ENCODE results near the gene NINJ1. TPM values are rescaled to one million over a fixed set of nuclear protein-coding genes. Genes with fewer than 3 reads are reported as not detected.
A peak's percentile ranks its signal among the peaks of the same experiment; 100 is the strongest.

Gene NINJ1
- total RNA-seq, 1 experiment from 2014 or later, result 30.5 TPM

- Histone ChIP-seq H3K79me2 (ENCODE audit: low read length) (no peaks in the 10 kb centered on the region), H3K9me2 (replicated peaks; ENCODE audit: low read length) (no peaks in the 10 kb centered on the region), H3K36me3 (ENCODE audit: low read depth, low read length) (no peaks in the 10 kb centered on the region), H2AFZ (ENCODE audit: low read length) (no peak overlapping the region), H3K27ac (ENCODE audit: low read length) (no peak overlapping the region), H3K9me3 (ENCODE audit: low read length) (no peaks in the 10 kb centered on the region), H3K4me2 (ENCODE audit: low read length) (no peak overlapping the region), H3K4me1 (ENCODE audit: insufficient read depth, low read length) (peaks cover 6% of the 10 kb centered on the region), H3K4me3 (ENCODE audit: low read length) (no peak overlapping the region), H4K20me1 (ENCODE audit: low read length) (no peaks in the 10 kb centered on the region), H3K27me3 (ENCODE audit: low read length) (no peaks in the 10 kb centered on the region), H3K9ac (ENCODE audit: low read length) (no peak overlapping the region), H3F3A (ENCODE audit: low read length, unreplicated experiment) (no peaks in the 10 kb centered on the region)
- intact Hi-C loops (cut with micrococcal nuclease), result no loop called here
- DNase-seq (no peak), ATAC-seq (no peak)
- no TSS peak for BruUV-seq (replicated peaks)
- ChIA-PET POLR2A (ENCODE audit: unreplicated experiment) (no interaction called here), CTCF (no interaction called here)
- TF ChIP-seq EZH2 (IDR thresholded peaks at IDR 0.05; ENCODE audit: low read length, unreplicated experiment) (no peak), EZH2phosphoT487 (IDR thresholded peaks at IDR 0.05; ENCODE audit: borderline replicate concordance, low read length) (no peak), CTCF (conservative IDR thresholded peaks at IDR 0.05; ENCODE audit: low read depth, low read length) (no peak)
Measured at GRCh38 chr9:93155716-93156474, 21.8 kb upstream of the NINJ1 start.

DNA sequence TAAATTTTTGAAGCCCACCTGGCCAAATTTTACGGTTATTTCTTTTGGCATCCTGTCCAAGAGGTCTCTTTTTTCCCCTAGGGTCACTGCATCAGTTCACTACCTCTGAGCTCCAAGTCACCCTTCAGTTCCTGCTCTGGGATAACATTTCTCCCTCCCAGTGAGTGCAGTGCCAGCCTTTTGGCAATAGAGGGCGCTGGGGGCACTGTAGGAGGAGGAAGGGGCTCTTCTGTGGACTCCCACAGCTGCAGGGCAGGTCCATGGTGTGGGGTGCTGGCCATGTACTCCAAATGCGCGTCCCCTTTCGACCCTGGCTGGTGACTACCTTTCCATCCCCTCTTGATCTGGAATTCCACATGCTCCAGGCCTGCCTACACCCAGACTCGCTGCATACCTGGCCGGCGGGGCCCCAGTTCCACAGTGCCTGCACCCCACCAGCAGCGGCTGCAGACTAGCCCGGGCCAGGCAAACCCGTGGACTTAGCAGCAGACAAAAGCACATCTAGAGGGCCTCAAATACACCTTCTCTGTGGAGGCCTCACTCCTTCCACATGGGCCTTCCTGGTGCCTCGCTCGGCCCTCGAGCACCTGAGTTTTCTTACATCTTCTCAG is 20.3 kb upstream of the NINJ1 start:
- intact Hi-C loops (cut with micrococcal nuclease), result no loop called here
- no peaks in the 10 kb centered on the region for H3K9me3 ChIP-seq (ENCODE audit: low read length)
- H2AFZ ChIP-seq (ENCODE audit: low read length), result no peak overlapping the region
- H3K9ac ChIP-seq (ENCODE audit: low read length), result no peak overlapping the region
- no peaks in the 10 kb centered on the region for H4K20me1 ChIP-seq (ENCODE audit: low read length)
- DNase-seq, result peak; percentile 57
- H3K4me1 ChIP-seq (ENCODE audit: insufficient read depth, low read length), result no peaks in the 10 kb centered on the region
- H3K79me2 ChIP-seq (ENCODE audit: low read length), result no peaks in the 10 kb centered on the region
- H3K9me2 ChIP-seq (replicated peaks; ENCODE audit: low read length), result no peaks in the 10 kb centered on the region
- no peak for ATAC-seq
- no peak overlapping the region for H3K4me3 ChIP-seq (ENCODE audit: low read length)
- H3K4me2 ChIP-seq (ENCODE audit: low read length), result no peak overlapping the region
- BruUV-seq (replicated peaks), result no TSS peak
- H3K27me3 ChIP-seq (ENCODE audit: low read length), result no peaks in the 10 kb centered on the region
- H3K27ac ChIP-seq (ENCODE audit: low read length), result no peak overlapping the region
- no peaks in the 10 kb centered on the region for H3K36me3 ChIP-seq (ENCODE audit: low read depth, low read length)
- no peaks in the 10 kb centered on the region for H3F3A ChIP-seq (ENCODE audit: low read length, unreplicated experiment)
- CTCF ChIA-PET, result no interaction called here
- TF ChIP-seq EZH2 (IDR thresholded peaks at IDR 0.05; ENCODE audit: low read length, unreplicated experiment) (no peak), EZH2phosphoT487 (IDR thresholded peaks at IDR 0.05; ENCODE audit: borderline replicate concordance, low read length) (no peak), CTCF (conservative IDR thresholded peaks at IDR 0.05; ENCODE audit: low read depth, low read length) (peak; percentile 72)
- POLR2A ChIA-PET (ENCODE audit: unreplicated experiment), result interaction anchor here (0.6 kb wide), 1 partner anchor 13 kb away, joined by 5 read pairs; no protein-coding TSS in a partner anchor
